A204.1 (cell line): ENCODE results near the gene SNX27.

Source experiments
- FAIRE-seq: peaks from 2 replicates; lab custom pipeline; 2012; peaks lifted over from hg19 to GRCh38; lab: Jason Lieb, UNC

The SNX27 gene

DNA sequence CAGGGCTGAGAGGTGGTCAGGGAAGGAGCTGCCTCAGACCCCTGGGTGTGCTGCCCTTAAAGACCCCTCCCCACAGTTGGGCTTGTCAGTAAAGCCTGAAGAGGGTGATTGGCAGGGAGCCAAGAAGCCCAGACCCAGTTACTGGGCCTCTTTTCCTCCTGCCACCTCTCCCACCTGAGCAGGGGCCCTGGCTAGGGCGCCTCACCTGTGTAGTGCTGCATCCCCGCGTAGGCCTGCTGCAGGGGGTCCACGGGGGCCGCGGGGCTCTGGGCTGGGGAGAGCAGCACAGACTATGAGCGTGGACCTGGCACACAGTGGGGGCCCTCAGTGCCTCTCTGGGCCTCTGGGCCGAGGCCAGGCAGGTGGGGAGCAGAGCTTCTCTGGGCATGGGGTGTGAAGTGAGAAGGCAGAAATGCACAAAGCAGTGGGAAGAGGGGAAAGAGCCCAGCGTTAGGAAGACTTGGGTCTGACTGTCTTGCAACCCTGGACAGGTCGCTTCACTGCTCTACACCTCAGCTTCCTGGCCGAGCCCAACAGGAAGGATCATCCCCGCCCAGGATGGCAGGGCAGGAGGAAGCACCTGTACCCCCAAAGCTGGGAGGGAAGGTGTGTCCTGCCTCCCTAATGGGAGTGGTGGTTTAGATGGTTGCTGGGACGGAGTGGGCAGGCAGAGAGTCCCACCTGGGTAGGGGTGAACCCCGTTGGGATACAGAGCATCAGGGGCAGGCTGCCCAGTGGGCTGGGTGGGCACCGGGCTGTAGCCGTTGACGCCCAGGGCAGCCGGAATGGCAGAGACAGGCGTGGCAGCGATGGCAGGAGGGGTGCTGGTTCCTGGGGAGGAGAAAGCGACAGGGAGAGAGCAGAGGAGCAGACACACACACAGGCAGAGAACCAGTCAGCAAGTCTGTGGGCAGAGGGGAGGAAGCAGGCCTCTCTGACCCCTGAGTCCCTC lies 94.9 kb downstream of the SNX27 start:
- FAIRE-seq = no peak

DNA sequence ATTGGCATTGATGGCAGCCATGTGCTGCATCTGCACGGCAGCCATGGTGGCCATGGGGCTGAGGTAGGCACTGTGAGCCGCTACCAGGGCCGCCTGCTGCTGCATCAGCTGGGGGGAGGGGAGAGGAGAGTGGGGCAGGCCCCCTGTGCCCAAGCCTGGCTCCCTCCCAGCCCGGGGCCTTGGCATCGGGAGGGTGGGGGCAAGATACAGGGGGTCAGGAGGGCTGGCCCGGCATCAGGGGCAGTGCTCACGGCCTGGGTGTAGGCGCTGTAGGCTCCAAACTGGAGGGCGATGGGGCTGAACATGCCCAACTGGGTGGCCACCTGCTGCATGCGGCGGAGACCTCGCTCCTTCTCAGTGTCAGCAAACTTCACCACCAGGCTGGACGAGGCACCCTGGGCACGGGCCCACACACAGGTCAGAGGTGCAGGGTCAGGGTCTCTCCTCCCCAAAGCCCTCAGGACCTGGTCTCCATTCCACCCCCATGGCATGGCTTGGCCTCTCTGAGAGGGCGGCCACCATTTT lies 95.8 kb downstream of the SNX27 start:
- no peak for FAIRE-seq

DNA sequence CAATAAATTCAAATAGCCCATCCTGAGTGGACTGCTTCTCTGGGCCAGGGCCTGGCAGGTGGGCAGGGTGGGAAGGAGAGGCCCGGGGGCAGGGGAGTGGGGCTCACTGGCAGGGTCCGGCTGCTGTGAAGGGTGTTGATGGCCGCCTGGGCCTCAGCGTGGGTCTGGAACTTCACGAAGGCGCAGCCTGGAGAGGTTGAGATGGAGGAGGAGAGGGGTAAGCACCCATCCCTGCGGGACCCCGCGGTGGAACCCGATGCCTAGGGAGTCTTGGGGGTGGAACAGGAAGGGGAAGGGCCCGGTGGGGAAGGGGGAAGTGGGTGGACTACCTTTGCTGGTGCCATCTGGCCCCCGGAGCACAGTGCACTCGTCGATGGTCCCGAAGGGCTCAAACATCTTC lies 97.0 kb downstream of the SNX27 start:
- FAIRE-seq = no peak

DNA sequence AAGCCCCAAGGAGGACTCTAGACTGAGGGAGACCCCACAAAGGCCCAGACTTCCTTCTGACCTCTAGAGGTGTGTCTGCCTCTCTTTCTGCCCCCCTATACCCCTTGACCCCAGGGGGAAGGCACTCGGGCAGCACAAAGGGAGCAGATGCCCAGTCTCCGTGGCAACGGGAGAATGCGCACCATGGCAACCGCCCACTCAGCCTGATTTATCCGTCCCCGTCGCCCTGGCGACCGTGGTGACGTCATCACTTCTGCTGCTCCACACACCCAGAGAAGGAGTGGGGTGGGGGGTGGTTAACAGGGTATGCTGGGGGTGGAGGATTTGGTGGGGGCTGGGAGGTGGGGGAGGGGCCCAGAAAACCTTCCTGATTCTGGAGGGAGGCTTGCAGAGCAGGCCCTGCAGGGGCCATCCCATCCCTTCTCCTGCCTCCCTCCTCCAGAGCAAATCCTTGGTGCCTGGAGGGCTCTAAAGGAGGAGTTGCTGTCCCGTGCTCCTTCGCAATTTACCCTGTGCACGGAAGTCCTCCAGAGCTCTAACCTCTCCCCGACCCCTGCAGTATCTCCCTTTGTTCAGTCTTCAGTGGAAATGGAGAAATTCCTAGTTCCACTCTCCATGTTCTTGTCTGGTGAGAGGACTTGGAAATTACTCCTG lies 98.5 kb downstream of the SNX27 start:
- FAIRE-seq = no peak

DNA sequence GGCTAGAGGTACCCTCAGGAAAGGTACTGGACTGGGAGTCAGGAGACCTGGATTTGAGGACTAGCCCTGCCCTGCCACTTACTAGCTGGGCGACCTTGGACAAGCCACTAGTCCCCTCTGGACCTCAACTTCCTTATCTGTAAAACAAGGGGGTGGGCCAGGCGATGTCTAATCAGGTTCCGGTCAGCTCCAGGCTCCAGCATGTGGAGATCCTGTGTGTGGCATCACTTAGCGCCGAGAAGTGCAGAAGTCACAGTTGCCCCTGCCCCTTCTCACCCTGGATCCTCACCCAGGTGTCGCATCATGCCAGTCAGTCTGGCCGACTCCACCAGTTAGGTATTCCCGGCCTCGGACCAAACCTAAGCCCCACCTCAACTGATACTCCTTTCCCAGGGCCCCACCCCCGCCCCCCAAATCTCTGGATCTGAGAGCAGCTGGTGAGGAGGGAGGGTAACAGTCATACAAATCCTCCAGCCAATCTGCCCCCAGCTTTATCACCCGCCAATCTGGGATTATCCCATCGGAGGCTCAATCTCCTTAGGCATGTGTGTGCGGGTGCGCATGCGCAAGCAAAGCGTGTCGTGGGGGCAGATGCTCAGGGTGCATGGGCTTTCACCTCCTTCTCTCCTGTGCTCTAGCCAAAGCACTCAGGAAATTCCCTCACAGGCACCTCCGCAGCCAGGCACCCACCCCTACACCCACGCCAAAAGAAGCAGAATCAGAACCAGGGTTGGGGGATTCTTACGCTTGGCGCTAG lies 99.4 kb downstream of the SNX27 start:
- no peak for FAIRE-seq

DNA sequence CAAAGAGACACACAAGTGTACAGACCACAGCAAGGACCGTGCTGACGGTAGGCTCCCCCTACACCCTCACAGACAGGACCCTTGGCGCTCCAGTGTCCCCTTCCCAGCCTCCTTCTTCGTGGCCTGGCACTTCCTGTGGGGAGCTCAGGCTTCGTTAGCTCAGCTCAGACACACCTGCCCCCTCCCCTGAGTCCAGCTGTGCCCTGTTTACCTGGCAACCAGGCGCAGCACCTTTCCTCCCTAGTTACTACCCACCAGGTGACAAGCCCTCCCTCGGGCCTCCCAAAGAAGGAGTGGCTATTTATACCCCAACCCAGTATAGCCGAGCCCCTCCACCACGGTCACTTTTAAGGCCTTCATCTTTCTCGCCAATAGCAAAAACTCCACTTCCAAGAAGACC lies 100.1 kb downstream of the SNX27 start:
- FAIRE-seq = no peak

DNA sequence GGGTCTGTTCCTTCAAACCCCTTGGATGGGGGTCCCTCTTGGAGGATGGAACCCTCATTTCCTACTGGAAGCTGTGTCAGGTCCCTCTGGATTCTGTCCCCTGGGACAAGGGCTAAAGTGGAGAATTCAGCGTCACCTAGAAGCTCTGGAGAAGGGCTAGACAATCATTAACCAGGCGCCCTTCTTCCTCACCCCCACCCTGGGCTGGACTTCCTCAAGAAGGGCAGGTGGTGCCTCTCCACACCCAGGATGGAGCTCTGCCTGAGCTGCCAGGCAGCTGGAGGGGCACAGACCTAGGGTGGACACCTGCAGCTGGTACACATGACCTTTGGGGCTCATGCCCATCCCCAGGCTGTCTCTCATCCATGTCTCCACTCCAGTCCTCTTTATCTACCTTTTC lies 101.2 kb downstream of the SNX27 start:
- no peak for FAIRE-seq

DNA sequence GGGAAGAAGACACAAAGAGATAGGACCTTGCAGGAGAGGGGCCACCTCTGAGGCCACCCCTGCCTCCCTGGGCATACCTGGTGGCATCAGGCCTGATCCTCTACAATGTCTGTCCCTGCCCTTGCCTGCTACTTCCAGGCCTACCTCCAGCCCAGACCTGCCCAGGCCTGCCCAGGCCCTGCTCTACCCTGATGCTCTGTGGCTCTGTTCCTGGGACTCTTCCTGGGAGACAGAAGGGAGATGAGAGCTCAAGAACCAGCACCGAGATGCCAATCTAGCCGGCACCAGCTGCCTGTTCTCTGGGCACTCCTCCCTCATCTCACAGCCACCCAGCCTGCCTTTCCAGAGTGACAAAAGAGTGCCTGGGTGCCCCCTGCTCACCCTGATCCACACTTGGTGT lies 102.0 kb downstream of the SNX27 start:
- FAIRE-seq = no peak

DNA sequence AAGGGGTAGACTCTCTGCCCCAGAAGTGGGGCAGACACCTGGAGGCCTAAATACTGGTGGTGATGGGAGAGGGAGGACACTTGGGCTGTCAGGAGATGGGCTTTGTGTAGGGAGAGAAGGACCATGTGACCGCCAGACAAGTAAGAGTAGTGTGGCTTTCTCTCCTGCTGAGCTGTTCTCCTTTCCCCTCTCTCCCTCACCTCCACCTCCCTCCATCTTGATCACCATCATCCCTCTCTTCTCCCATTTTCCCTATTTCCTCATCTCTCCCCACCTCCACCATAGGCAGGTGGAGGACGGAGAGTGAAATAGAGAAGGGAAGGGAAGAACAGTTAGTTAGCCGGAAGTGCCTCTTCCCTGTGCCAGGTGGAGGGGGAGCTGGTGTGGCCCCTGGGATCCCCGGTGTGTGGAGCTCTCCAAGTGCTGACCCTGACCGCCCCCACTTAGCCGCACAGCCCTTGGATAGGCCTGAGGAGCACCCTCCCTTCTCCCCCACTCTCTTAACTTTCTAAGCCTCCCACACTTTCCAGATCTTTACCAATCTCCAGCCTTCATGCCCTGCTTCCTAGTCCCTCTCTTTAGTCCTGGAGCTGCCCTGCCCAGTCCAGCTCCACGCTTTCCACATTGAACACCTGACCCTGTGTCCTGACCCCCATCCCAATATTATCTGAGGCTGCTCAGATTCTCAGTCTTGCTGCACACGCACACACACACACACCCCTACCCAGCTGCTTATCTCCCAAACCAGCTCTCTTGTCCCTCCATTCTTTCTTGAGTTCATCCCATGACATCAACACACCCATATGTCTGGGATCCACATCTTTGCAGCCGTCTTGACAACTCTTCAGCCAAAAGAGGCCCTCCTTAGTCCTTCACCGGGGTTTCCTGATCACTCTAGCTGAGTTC lies 103.2 kb downstream of the SNX27 start:
- no peak for FAIRE-seq

DNA sequence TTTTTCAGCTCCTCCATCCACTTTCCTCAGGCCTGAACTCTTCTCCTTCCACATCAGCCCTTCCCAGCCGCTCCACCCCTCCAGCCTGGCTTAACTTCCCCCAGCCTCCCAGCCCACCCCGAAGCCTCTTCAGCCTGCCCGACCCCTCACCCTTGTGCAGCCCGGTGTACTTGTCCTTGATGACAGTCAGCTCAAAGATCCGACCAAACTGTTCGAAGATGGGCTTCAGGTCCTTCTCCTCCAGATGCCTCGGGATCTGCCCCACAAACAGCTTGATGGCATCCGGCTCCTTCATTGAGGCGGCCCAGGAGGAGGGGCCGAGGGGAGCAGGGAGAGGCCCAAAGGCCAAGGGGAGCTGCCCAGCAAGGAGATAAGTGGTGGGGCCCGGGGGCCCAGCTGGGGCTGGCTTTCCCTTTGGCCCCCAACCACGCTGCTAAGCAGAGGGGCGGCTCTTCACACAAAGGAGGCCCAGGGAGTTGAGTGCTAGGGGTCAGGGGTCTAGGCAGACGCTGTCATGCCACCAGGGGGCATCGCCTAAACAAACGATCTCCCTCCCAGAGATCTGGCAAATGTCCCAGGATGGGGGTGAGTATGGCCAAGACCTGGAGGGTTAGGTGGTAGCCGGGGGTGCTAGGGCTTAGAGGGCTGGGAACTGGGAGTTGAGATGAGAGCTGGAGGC lies 104.0 kb downstream of the SNX27 start:
- no peak for FAIRE-seq

DNA sequence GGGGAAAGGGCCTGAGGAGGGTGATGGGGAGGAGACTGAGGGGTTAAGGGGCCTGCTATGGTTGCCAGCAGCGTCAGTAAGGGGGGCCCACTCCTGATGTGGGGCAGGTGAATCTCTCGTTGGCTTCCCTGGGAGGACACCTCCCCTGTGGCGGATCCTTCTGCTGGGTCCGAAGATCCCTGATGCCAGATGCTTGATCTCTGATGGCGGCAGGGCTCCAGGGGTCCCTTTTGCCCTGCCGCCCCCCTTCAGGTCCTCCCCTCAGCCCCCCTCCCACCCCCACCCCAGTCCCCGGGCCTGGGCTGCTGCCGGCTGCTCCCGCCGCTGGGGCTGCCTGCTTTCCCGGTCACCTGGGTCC lies 104.5 kb downstream of the SNX27 start:
- FAIRE-seq = no peak

DNA sequence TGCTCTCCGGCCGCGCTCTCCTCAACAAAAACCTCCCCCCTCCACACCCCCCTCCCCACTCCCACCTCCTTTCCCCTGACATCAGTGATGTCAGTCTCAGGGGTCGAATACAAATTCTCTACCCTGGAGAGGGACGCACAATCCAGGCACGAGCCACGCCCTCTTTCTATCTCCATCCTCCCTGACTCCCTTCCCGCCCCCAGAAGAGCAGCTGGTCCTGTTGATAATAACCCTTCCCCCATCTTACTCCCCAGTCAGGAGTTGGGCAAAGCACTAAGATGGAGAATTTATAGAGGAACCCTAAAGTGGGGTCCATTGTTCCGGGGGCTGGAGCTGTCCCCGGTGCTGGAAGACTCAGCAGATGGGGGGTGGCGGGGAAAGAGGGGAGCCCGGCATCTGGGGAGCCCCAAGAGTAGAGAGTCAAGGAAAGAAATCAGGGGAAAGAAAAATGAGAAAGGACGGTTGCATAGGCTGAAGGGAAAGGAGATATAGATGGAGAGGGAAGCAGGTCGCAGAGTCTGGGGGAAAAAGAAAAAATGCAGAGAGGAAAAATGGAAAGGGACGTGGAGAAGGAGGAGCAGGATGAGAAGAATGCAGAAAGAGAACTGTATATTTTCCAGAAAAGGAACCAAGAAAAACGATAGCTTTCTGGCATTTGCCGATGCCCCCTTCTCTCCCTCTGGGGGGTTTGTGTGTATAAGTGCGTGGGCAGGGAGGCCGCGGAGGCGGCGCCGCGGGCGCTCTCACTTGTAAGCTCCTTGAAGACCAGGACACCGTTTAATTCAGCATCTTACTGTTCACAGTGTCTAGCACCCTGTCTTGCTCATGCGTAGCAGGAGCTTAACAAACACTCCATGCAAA lies 105.2 kb downstream of the SNX27 start, which contains the start of gene CELF3:
TSS of gene CELF3 (minus strand) at position 33 of the 861 bp plus-strand sequence. CDS start 783 bp downstream, outside the sequence.
- no peak for FAIRE-seq

DNA sequence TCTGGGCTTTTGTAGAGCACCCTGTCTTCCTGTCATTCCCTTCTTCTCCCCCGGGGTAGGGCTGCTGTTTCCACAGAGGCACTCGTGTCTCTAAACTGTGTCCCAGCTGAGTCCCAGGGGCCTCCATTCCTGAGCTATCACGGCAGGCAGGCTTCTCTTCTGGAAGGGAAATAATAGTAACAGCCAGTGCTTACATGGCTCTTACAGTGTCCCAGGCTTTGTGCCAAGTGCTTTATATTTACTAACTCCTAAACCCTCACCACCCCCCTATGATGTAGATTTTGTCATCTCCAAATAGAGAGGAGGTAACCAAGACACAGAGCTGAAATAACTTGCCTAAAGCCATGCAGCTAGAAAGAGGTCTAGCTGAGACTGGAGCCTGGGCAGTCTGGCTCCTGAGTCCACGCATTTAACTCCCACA lies 106.2 kb downstream of the SNX27 start:
- FAIRE-seq = no peak

DNA sequence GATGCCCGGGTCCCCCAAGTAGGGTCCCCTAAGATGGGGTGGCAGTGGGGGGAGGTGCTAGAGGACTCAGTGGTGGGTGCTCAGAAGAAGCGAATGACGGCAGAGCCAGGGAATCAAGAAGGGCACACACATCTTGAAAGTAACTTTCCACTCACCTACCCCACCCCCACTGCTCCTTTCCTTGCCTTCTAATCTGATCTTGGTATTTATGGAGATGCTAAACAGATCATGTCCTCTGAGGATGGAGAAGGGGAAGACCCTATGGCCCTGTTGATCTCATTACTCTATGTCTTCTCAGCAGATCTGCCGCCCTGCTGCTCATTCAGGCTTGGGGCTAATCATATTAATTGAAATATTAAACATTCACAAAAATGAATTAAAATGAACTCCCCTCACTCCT lies 106.8 kb downstream of the SNX27 start:
- FAIRE-seq = no peak

DNA sequence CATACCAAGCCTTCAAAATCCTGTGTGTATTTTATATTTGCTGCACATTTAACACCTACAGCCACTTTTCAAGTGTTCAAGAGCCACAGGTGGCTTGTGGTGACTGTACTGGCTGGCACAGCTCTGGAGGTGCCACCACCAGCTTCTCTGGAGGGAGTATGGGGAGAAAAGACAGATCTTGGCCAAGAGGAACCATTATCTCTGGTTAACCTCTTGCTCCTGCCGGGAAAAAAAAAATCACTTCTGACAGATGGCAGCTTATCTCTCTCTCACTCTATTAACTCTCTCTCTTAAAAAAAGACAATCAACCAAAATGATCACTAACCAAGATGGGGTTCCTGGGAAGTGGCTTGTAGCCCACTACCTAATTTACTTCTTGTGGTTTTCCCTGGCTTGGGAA lies 108.3 kb downstream of the SNX27 start:
- FAIRE-seq = no peak

DNA sequence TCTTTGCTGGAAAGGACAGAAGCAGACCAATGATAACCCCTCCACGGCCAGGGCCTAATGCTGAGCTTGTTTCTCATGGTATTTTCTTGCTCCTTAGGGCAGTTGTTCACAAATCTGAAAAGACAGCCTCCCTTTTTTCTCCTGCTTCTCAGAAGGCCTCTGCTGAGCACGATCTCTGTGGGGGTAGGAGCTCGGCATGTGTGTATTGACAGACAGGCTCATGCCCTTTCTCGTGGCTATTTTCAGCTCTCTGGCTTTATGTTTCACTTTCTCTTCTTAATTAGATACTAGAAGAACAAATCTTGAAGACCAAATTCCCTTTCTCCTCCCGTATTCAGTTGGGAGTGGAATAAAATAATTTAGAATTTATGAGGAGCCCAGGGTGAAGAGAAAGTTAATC lies 108.7 kb downstream of the SNX27 start:
- FAIRE-seq = peak; percentile 14

DNA sequence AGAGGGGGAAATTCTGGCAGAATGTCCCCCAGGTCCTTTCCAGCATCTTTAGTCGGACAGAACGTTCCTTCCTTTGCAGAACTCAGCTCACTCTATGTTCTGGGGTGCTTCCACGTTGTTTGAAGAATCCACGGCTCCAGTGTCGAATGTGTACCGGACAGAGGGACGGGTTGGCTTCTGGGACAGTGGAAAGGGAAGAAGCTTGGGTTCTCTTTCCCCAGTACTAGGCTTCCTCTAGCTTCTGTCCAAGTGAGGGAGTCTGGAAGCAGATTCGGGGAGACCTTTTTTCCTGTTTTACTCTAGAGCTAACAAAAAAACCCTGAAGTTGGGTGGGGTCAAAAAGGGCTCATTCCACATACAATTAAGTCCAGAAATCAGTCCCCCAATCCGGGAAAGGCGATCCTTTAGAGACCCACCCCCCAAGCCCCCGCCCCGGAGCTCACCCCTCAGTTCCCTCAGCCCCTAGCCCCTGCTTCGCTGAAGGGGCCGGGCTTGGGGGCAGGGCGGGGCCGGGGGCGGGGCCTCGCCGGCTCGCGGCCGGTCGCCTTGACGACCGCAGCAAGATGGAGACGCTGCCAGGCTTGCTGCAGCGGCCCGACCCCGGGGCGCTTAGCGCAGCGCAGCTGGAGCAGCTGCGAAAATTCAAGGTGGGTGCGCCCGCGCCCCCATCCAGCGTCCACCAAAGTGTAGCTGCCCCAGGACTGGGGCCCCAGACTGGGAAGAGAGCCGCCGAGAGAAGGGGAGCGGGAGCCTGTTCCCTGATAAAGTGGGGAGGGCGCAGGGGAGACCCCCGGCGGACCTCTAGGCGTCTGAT lies 109.3 kb downstream of the SNX27 start, which contains the start of gene RIIAD1:
TSS of gene RIIAD1 (plus strand) at position 549 of the 814 bp plus-strand sequence. CDS start at position 564, 15 bp downstream.
- FAIRE-seq = no peak

DNA sequence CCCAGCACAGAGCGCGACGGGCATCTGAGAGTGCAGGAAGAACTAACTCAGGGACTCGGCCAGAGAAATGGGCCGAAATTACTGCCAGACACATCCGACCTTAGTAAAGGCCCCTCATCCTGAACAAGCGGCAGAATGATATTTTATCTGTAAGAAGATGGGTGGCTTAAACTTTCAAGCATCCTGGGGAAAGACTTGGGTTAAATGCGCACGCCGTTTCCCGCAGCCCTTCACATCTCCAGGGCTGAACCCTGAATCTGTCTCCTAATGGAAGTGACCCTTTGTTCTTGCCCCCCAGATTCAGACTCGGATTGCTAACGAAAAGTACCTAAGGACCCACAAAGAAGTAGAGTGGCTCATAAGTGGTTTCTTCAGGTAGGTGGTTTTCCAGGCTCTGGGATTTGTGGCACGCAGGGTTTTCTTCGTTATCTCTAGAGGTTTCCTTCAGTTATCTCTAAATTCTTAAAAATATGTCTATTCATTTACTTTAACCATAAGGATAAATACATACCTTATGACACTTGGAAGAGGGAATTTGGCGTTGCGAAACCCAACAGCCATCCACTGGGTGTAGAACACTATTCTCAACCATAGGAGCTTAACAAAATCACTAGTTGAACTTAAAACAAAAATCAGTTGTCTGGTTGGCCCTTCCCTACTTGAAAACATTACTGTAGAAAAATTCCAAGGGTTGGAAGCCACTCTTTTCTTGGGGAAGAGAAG lies 110.1 kb downstream of the SNX27 start:
- no peak for FAIRE-seq
